ENCODE measurements around the gene RPS18.

The RPS18 gene

DNA sequence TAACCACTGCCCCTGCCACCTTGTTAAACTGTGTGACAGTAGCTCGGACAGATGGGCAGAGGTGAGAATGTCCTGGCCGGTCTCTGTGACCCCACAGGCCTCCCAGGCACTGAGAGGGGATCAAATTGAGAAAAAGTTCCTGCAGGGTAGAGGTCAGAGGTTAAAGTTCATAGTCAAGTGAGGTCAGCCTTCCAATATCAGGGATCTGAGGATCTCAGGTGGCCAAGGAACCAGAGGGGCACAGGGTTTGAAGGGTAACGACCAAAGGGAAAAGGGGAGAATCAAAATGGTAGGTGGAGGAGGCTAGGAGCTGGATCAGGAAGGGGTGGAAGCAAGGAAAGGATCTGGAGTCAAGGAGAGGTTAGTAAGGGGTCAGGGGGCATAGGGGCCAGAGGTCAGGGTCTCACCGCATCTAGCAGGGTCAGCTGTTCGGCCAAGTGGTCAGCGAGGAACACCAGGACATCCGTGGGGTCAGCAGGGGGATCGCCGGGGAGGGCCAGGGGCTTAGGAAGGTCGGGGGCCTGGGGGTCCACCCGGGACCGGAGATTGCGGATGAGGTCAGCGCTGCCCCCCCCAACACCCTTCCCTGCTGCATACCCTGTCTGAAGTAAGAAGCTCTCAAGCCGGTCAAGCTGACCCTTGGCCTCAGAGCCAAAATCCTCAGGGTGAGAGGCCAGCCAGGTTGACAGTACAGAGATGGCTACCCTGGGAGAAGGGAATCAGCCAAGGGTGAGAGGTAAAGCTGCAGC is 23.9 kb downstream of the RPS18 start:
- H3K36me3 ChIP-seq (ENCODE audit: insufficient read depth, low read length), result peaks cover 15% of the 10 kb centered on the region
- peaks cover 6% of the 10 kb centered on the region for H3K4me1 ChIP-seq (ENCODE audit: control insufficient read depth, insufficient read depth, low read length)
- no peak overlapping the region for H3K9ac ChIP-seq (ENCODE audit: low read depth, low read length)

DNA sequence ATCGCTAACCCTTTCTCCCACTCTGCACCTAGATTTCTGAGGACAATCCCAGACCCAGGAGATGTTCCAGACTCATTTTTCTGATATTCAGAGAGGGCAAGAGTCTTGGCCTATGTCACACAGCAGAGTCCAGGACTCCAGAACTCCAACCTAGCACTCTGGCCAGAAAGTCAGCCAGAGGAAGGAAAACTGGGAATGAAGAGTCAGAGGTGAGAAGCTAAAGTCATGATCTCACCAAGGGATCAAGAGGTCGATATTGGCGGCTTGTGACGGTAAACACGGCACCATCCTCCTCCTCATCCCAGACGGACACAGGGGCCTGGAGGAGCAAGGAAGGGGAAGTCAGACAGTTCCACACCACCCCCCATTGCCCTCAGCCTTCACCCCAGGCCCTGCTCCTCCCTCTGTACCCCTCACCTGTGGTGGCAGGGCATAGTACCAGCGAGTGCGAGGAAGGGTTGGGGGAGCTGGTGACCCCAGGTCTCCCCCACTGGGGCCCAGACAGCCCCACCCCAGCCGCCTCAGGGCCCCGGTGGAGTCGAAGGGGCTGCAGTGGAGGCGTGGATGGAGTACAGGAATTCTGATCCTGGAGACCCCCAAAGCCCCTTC is 25.0 kb downstream of the RPS18 start:
- peaks cover 6% of the 10 kb centered on the region for H3K4me1 ChIP-seq (ENCODE audit: control insufficient read depth, insufficient read depth, low read length)
- no peaks in the 10 kb centered on the region for H3K27me3 ChIP-seq (ENCODE audit: control insufficient read depth, insufficient read depth, low read length)
- peak overlapping the region; percentile 89 for H3K4me2 ChIP-seq (ENCODE audit: low read length)
- H3K36me3 ChIP-seq (ENCODE audit: insufficient read depth, low read length), result peaks cover 10% of the 10 kb centered on the region
- peak overlapping the region; percentile 87 for H3K4me3 ChIP-seq (ENCODE audit: low read length)
- no peaks in the 10 kb centered on the region for H3K9me3 ChIP-seq (replicated peaks; ENCODE audit: low read length)
- H3K9ac ChIP-seq (ENCODE audit: low read depth, low read length), result peak overlapping the region; percentile 77

More for the DNA sequence above, 23.9 kb downstream of the RPS18 start:
- no peak overlapping the region for H3K4me2 ChIP-seq (ENCODE audit: low read length)
- no peak overlapping the region for H3K4me3 ChIP-seq (ENCODE audit: low read length)
- H3K27me3 ChIP-seq (ENCODE audit: control insufficient read depth, insufficient read depth, low read length), result no peaks in the 10 kb centered on the region
- no peaks in the 10 kb centered on the region for H3K9me3 ChIP-seq (replicated peaks; ENCODE audit: low read length)

DNA sequence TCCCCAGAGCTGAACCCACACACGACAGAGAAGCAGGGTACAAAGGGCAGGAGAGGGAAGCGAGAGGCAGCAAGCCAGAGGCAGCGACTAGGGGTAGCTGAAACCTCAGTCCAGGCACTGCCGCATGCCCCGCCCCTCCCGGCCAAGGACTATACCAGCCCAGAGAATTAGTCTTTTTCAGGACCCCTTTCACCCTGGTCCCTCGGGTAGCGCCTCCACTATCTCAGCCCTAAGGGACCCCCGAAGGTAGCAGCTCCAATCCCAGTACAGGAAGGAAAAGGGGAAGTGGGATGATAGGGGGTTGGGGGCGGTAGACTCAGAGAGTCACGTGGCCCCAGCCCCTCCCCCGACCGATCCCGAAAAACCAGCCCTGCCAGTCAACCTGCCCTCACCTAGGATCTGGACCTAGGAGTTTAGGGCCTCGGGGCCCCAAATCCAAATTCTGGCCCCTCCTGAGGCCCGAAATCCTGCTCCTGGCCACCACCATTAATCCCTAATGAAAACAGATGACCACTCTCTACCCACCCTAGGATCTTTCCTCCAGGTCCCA is 25.6 kb downstream of the RPS18 start:
- peaks cover 6% of the 10 kb centered on the region for H3K4me1 ChIP-seq (ENCODE audit: control insufficient read depth, insufficient read depth, low read length)
- peaks cover 4% of the 10 kb centered on the region for H3K36me3 ChIP-seq (ENCODE audit: insufficient read depth, low read length)
- peak overlapping the region; percentile 87 for H3K4me3 ChIP-seq (ENCODE audit: low read length)

DNA sequence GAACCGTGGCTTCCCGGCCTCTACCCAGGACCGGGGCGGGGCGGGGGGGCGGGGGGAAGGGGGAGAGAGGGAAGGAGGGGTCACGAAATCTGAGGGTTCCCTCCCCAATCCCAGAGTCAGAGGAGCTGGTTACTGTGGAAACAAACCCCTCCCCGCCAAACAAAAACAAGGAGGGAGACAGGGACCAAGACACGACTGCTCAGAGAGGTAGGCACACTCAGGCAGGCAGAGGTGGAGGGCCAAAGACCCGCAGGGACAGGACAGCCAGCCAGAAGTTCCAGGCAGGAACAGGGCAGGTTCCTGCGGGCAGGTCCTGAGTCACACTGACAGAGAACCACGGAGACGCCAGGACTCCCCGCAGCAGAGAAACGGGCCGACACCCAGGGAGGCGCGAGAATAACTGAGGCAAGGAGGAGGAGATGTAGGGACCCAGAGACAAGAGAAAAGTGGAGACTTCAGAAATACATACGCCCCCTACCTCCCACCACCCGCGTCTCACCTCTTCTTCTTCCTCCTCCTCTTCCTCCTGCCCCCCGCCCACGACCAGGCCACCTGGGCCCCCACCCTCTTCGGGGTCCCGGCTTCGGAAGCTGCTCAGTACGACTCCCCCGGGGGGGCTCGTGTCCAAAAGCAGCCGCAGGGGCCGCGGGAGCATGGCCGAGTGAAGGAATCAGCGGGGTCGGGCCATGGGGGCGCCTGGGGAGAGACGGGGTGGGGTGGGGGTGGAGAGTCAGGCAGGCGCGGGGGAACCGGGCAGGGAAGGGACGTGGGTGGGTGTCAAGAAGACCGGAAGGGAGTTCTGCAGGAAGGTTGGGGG is 26.3 kb downstream of the RPS18 start:
- Histone ChIP-seq H3K9me3 (replicated peaks; ENCODE audit: low read length) (no peaks in the 10 kb centered on the region), H3K36me3 (ENCODE audit: insufficient read depth, low read length) (peaks cover 3% of the 10 kb centered on the region), H3K4me2 (ENCODE audit: low read length) (peak overlapping the region; percentile 89), H3K4me1 (ENCODE audit: control insufficient read depth, insufficient read depth, low read length) (peaks cover 6% of the 10 kb centered on the region), H3K27me3 (ENCODE audit: control insufficient read depth, insufficient read depth, low read length) (no peaks in the 10 kb centered on the region), H3K4me3 (ENCODE audit: low read length) (peak overlapping the region; percentile 87), H3K9ac (ENCODE audit: low read depth, low read length) (peak overlapping the region; percentile 96)

More for the DNA sequence above, 25.6 kb downstream of the RPS18 start:
- Histone ChIP-seq H3K27me3 (ENCODE audit: control insufficient read depth, insufficient read depth, low read length) (no peaks in the 10 kb centered on the region), H3K9me3 (replicated peaks; ENCODE audit: low read length) (no peaks in the 10 kb centered on the region), H3K4me2 (ENCODE audit: low read length) (peak overlapping the region; percentile 89), H3K9ac (ENCODE audit: low read depth, low read length) (peak overlapping the region; percentile 77)

DNA sequence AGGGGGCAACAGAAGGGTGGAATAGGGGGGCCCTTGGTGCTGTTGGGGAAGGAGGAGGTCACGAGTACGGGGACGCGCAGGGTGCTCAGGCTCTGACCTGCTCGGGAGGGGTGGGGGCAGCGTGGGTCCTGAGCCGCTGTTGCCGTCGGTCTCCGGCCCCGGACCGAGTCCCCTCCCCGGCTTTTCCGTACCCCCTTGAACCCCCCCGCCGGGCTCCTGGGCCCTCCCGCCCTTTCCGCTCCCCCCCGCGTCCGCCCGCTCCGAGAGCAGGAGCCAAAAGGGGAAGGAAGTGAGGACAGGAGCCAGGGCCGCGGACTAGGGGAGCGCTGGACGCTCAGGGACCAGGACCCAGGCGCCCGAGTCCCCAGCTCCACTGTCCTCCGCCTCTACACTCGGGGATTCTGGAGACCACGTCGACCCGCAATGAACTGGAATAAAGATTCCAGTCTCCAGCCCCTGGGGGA is 26.9 kb downstream of the RPS18 start, which contains the start of gene RGL2:
Gene RGL2, minus strand, starts transcription at position 170 of the 464 bp plus-strand sequence. CDS start 332 bp downstream, outside the sequence.
- Histone ChIP-seq H3K4me3 (ENCODE audit: low read length) (peak within 1 kb of the TSS; percentile 87), H3K27me3 (ENCODE audit: control insufficient read depth, insufficient read depth, low read length) (no peaks in the 10 kb centered on the region), H3K9ac (ENCODE audit: low read depth, low read length) (peak within 1 kb of the TSS; percentile 96), H3K36me3 (ENCODE audit: insufficient read depth, low read length) (peaks cover 5% of the 10 kb centered on the region), H3K4me1 (ENCODE audit: control insufficient read depth, insufficient read depth, low read length) (peaks cover 6% of the 10 kb centered on the region), H3K4me2 (ENCODE audit: low read length) (peak within 1 kb of the TSS; percentile 89), H3K9me3 (replicated peaks; ENCODE audit: low read length) (no peaks in the 10 kb centered on the region)

DNA sequence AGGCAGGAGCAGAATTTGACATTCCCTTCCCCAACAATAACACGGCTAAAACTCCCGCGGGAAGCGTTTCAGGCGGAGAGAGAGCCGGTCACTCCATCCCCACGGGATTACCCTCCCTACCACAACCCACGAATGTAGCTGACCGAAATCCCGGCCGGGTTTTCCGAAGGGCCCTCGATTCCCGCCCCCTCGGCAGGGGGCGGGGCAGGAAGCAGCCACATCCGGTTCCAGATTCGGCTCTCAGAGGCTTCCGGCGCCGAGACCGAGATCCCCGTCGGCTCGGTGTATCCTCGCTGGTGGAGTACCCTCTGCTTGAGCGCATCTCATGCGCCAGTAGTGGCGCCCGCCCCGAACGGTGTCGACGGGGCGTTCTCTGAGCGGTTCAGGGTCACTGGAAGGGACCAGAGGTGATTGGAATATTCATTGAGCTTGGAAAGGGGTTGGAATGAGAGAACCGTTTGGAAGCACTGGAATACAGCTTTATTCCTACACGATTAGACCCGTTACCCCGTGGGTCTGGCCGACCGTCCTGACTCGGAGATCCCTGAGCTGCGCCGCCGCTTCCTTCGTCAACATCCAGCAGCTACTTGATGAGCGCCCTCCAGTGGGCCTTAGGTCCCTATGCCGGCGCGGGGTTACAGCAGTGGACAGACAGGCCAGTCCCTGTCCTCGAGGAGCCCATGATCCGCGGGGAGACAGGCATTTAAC is 27.5 kb downstream of the RPS18 start:
- Histone ChIP-seq H3K4me3 (ENCODE audit: low read length) (peak overlapping the region; percentile 87), H3K4me1 (ENCODE audit: control insufficient read depth, insufficient read depth, low read length) (peaks cover 6% of the 10 kb centered on the region)

DNA sequence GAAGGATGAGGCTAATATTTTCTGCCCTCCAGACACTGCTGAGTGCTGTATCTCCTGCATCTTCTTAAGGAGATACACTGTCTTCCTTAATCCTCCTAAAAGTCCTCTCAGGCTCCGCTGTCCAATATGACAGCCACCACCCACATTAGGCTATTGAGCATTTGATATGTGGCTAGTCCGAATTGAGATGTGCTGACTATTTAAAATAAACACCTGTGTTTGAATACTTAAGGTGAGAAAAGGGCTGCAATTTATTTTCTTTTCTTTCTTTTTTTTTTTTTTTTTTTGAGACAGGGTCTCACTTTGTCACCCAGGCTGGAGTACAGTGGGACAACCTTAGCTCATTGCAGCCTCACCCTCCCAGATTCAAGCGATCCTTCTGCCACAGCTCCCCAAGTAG is 30.0 kb downstream of the RPS18 start:
- no peaks in the 10 kb centered on the region for H3K27me3 ChIP-seq (ENCODE audit: control insufficient read depth, insufficient read depth, low read length)
- peaks cover 6% of the 10 kb centered on the region for H3K4me1 ChIP-seq (ENCODE audit: control insufficient read depth, insufficient read depth, low read length)
- H3K9me3 ChIP-seq (replicated peaks; ENCODE audit: low read length), result no peaks in the 10 kb centered on the region
- H3K4me2 ChIP-seq (ENCODE audit: low read length), result no peak overlapping the region
- no peak overlapping the region for H3K4me3 ChIP-seq (ENCODE audit: low read length)
- H3K36me3 ChIP-seq (ENCODE audit: insufficient read depth, low read length), result peaks cover 9% of the 10 kb centered on the region
- H3K9ac ChIP-seq (ENCODE audit: low read depth, low read length), result no peak overlapping the region

More for the DNA sequence above, 27.5 kb downstream of the RPS18 start:
- H3K4me2 ChIP-seq (ENCODE audit: low read length), result peak overlapping the region; percentile 89
- H3K9me3 ChIP-seq (replicated peaks; ENCODE audit: low read length), result no peaks in the 10 kb centered on the region
- no peaks in the 10 kb centered on the region for H3K27me3 ChIP-seq (ENCODE audit: control insufficient read depth, insufficient read depth, low read length)
- peaks cover 9% of the 10 kb centered on the region for H3K36me3 ChIP-seq (ENCODE audit: insufficient read depth, low read length)
- H3K9ac ChIP-seq (ENCODE audit: low read depth, low read length), result peak overlapping the region; percentile 96

DNA sequence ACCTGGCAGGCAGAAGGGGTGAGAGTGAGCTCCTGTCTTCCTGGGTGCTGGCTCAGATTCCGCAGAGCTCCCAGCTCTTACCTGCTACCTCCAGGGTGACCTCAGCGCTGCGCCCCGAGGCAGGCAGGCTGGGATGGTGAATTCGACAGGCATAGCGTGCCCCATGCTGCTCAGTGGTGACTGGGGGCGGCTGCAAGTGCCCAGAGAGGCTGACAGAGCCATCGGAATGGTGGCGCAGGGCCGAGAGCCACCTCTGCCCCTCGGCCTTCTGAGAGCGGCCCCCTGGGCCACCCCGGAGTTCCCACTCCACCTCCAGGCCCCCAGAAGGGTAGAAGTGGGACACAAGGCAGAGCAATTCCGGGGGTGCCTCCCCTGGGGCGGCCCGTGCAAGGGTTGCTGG is 32.3 kb downstream of the RPS18 start:
- Histone ChIP-seq H3K9ac (ENCODE audit: low read depth, low read length) (no peak overlapping the region), H3K4me3 (ENCODE audit: low read length) (no peak overlapping the region), H3K9me3 (replicated peaks; ENCODE audit: low read length) (no peaks in the 10 kb centered on the region), H3K4me1 (ENCODE audit: control insufficient read depth, insufficient read depth, low read length) (no peaks in the 10 kb centered on the region), H3K27me3 (ENCODE audit: control insufficient read depth, insufficient read depth, low read length) (no peaks in the 10 kb centered on the region), H3K4me2 (ENCODE audit: low read length) (no peak overlapping the region), H3K36me3 (ENCODE audit: insufficient read depth, low read length) (peaks cover 12% of the 10 kb centered on the region)

DNA sequence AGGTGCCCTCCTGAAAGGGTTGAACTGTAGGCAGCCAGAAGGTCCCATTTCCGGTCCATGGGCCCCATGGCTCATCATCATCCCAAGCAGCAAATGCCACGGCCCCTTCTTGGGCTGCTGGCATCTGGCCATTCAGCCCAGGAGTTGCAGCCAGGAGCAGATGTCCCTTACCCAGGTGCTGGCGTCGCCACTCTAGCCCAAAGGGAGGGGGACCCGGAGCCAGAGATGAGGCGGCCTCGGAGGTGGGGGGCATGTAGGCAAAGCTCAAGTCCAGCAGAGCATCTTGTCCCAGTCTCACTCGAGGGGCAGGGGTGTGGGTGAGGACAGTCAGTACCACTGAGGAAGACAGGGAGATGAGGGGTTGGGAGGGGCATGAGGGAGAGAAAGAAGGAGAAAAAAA is 33.2 kb downstream of the RPS18 start:
- Histone ChIP-seq H3K9ac (ENCODE audit: low read depth, low read length) (no peak overlapping the region), H3K4me3 (ENCODE audit: low read length) (no peak overlapping the region), H3K4me2 (ENCODE audit: low read length) (no peak overlapping the region), H3K4me1 (ENCODE audit: control insufficient read depth, insufficient read depth, low read length) (no peaks in the 10 kb centered on the region), H3K9me3 (replicated peaks; ENCODE audit: low read length) (no peaks in the 10 kb centered on the region), H3K36me3 (ENCODE audit: insufficient read depth, low read length) (peaks cover 12% of the 10 kb centered on the region), H3K27me3 (ENCODE audit: control insufficient read depth, insufficient read depth, low read length) (no peaks in the 10 kb centered on the region)

DNA sequence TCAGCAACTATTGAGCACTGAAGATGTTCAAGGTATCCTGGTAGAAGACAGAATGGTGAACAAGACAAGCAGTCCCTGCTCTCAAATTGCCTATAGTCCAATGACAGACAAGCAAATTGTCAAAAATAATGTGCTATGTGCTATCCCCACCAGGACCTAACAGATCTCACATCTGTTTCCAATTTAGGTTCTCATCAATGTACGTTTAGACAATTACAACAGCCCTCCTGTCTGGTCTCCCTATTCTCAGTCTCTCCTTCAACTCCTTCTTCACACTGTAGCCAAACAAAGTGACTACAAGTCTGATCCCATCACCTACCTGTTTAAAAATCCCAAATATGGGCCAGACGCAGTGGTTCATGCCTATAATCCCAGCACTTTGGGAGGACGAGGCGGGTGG is 34.5 kb downstream of the RPS18 start:
- Histone ChIP-seq H3K27me3 (ENCODE audit: control insufficient read depth, insufficient read depth, low read length) (no peaks in the 10 kb centered on the region), H3K4me1 (ENCODE audit: control insufficient read depth, insufficient read depth, low read length) (no peaks in the 10 kb centered on the region), H3K9me3 (replicated peaks; ENCODE audit: low read length) (no peaks in the 10 kb centered on the region), H3K36me3 (ENCODE audit: insufficient read depth, low read length) (peaks cover 12% of the 10 kb centered on the region), H3K9ac (ENCODE audit: low read depth, low read length) (no peak overlapping the region), H3K4me2 (ENCODE audit: low read length) (no peak overlapping the region), H3K4me3 (ENCODE audit: low read length) (no peak overlapping the region)
